ENCODE measurements around the gene PIK3AP1.

PIK3AP1 gene

DNA sequence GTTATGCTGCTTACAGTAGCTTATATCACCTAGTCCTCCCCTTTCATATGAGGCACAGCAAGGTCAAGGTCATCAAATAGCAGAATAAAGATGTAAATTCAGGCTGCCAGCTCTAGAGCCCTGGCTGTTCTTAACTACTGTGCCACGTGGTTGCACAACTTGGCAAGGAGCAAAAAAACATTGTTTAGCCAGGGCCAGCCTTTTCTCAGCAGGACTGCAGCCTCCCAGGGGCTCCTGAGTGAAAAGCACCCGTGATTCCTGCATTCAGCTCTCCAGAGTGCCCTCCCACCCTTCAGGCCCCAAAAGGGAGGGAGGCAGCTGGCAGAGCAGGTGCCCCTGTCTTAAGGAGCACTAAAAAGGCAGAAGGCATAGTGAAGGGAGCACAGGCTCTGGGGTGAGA, 101.7 kb downstream of the PIK3AP1 start:
- no peak for DNase-seq (ENCODE audit: low read depth, low spot score)
- no peak overlapping the region for H3K27ac ChIP-seq
- H3K4me3 ChIP-seq = no peak overlapping the region
- no peaks in the 10 kb centered on the region for H3K9me3 ChIP-seq (ENCODE audit: low read depth, low read length)
- no peak overlapping the region for H3K9ac ChIP-seq (ENCODE audit: insufficient read length)
- no peaks in the 10 kb centered on the region for H3K36me3 ChIP-seq (ENCODE audit: insufficient read depth, low read length)
- TF ChIP-seq FOXP2 (optimal IDR thresholded peaks at IDR 0.05; ENCODE audit: control extremely low read depth, extremely low read length, insufficient read depth) (no peak), EZH2 (IDR thresholded peaks at IDR 0.05) (no peak), POLR2AphosphoS5 (IDR thresholded peaks at IDR 0.05; ENCODE audit: borderline replicate concordance, low read depth, low read length) (no peak)

DNA sequence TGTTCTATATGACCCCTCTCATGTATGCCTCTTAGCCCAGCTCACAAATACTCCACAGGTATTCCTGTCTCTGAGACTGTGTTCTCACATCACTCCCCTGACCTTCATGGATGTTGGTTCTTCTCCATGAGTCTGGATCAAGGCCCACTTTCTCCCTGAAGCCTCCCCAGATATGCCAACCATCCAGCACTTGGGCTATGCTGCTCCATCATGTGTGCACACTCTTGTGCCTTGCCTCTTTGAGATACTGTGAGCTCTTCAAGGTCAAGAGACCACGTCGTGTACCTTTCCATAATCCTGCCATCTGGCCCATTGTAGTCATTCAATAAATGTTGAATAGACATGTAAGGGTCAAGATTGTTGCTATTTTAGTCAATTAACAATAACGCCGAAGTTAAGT, 103.4 kb downstream of the PIK3AP1 start:
- H3K4me3 ChIP-seq = no peak overlapping the region
- no peaks in the 10 kb centered on the region for H3K9me3 ChIP-seq (ENCODE audit: low read depth, low read length)
- H3K36me3 ChIP-seq (ENCODE audit: insufficient read depth, low read length) = no peaks in the 10 kb centered on the region
- TF ChIP-seq EZH2 (IDR thresholded peaks at IDR 0.05) (no peak), FOXP2 (optimal IDR thresholded peaks at IDR 0.05; ENCODE audit: control extremely low read depth, extremely low read length, insufficient read depth) (no peak)
- no peak overlapping the region for H3K27ac ChIP-seq
- H3K9ac ChIP-seq (ENCODE audit: insufficient read length) = no peak overlapping the region
- no peak for DNase-seq (ENCODE audit: low read depth, low spot score)

DNA sequence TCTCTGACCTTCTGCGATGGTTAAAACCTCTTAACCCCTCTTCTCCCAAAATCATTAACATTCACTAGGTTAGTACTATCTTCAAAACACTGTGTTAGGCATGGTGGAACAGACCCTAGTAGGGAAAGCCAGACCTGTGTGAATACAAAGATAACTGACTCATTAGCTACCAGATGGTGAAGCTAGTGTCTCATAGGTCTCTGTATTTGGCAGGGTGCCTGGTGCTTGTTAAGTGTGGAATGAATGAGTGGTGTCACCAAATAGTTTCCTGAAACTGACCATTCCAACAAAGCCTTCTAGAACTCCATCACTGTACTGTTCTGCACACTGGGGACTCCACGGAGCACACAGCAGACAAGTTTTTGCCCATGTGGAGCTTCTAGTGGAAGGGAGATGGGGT, 105.8 kb downstream of the PIK3AP1 start:
- Histone ChIP-seq H3K9me3 (ENCODE audit: low read depth, low read length) (no peaks in the 10 kb centered on the region), H3K4me3 (no peak overlapping the region), H3K9ac (ENCODE audit: insufficient read length) (no peak overlapping the region), H3K36me3 (ENCODE audit: insufficient read depth, low read length) (no peaks in the 10 kb centered on the region), H3K27ac (no peak overlapping the region)
- TF ChIP-seq EZH2 (IDR thresholded peaks at IDR 0.05) (no peak), FOXP2 (optimal IDR thresholded peaks at IDR 0.05; ENCODE audit: control extremely low read depth, extremely low read length, insufficient read depth) (no peak), POLR2AphosphoS5 (IDR thresholded peaks at IDR 0.05; ENCODE audit: borderline replicate concordance, low read depth, low read length) (no peak)
- no peak for DNase-seq (ENCODE audit: low read depth, low spot score)

DNA sequence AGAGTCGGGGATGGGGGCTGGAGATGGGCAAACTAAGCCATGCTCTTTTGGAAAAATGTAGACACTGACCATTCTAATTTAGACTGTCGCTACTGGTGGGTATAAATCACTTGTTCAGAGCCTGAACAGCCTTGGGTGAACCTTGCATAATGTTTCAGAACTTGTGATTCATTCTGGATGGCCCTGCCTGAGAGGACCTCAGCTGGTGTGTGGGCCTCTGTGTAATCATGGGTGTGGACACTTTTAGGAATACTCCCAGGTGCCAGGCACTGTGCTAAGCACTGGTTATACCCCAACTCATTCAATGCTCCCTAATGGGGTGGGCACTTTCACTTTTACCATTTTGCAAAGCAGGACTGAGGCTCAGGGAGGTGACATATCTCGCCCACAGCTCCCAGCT, 106.7 kb downstream of the PIK3AP1 start:
- Histone ChIP-seq H3K4me3 (no peak overlapping the region), H3K36me3 (ENCODE audit: insufficient read depth, low read length) (no peaks in the 10 kb centered on the region), H3K9me3 (ENCODE audit: low read depth, low read length) (no peaks in the 10 kb centered on the region), H3K9ac (ENCODE audit: insufficient read length) (no peak overlapping the region), H3K27ac (no peak overlapping the region)
- DNase-seq (ENCODE audit: low read depth, low spot score) = no peak
- TF ChIP-seq POLR2AphosphoS5 (IDR thresholded peaks at IDR 0.05; ENCODE audit: borderline replicate concordance, low read depth, low read length) = no peak
- no peak for TF ChIP-seq FOXP2 (optimal IDR thresholded peaks at IDR 0.05; ENCODE audit: control extremely low read depth, extremely low read length, insufficient read depth)
- no peak for TF ChIP-seq EZH2 (IDR thresholded peaks at IDR 0.05)

DNA sequence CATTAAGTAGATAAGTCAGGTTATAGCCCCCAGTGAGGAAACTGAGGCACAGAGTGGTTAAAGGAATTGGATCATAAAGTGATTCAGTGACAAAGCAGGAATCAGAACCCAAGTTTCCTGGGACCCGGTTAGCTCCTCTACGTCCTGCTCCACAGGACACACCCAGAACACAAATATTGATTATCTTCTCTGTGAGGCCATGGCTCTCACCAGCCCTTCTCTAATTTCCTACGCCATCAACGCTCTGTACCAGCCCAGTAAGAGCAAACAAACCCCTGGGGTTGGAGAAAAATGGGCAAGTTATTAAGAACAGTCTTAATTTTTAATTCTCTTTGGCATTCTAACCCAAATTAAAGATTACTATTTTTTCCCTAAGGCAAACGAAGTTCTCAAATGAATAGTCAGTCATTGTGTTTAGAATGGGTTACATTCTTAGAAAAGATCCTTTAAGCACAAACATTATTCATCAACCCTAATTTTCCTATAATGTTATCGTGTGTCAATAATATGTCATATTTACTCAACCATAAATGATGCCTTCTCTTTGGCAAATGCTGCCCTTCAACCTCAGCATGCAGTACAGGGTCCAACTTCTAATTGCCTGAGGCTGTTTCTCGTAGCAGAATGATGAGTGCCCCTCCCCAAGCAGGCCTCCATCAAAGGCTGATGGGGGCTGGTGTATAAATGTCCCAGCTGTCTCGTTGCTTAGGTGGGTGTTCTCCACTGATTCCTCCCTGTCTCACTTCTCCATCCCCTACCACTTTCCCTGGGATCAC, 108.1 kb downstream of the PIK3AP1 start:
- Histone ChIP-seq H3K9ac (ENCODE audit: insufficient read length) (no peak overlapping the region), H3K4me3 (no peak overlapping the region), H3K36me3 (ENCODE audit: insufficient read depth, low read length) (no peaks in the 10 kb centered on the region), H3K27ac (no peak overlapping the region), H3K9me3 (ENCODE audit: low read depth, low read length) (no peaks in the 10 kb centered on the region)
- DNase-seq (ENCODE audit: low read depth, low spot score) = no peak
- TF ChIP-seq EZH2 (IDR thresholded peaks at IDR 0.05) (no peak), FOXP2 (optimal IDR thresholded peaks at IDR 0.05; ENCODE audit: control extremely low read depth, extremely low read length, insufficient read depth) (no peak), POLR2AphosphoS5 (IDR thresholded peaks at IDR 0.05; ENCODE audit: borderline replicate concordance, low read depth, low read length) (no peak)

DNA sequence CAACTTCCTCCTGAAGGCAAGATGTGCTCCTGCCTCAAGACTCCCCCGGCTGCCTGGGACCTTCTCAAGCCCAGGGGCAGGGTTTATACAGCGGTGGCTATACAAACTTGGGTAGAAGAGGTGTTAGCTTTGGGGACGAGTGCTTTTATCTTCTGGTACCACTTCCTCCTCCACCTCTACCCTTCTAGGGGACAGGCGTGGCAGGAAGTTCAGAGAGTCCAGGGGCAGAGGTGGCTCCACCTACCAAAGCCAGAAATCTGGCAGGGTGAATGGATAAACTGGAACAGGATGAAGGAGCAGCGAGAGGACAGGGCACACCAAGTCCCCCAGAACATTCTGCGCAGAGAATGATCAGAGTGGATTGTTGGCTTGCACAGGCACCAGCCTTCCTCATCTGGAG, 109.5 kb downstream of the PIK3AP1 start:
- DNase-seq (ENCODE audit: low read depth, low spot score) = no peak
- no peak overlapping the region for H3K4me3 ChIP-seq
- no peaks in the 10 kb centered on the region for H3K9me3 ChIP-seq (ENCODE audit: low read depth, low read length)
- H3K27ac ChIP-seq = no peak overlapping the region
- H3K36me3 ChIP-seq (ENCODE audit: insufficient read depth, low read length) = no peaks in the 10 kb centered on the region
- TF ChIP-seq POLR2AphosphoS5 (IDR thresholded peaks at IDR 0.05; ENCODE audit: borderline replicate concordance, low read depth, low read length) = no peak
- no peak for TF ChIP-seq EZH2 (IDR thresholded peaks at IDR 0.05)
- TF ChIP-seq FOXP2 (optimal IDR thresholded peaks at IDR 0.05; ENCODE audit: control extremely low read depth, extremely low read length, insufficient read depth) = no peak
- H3K9ac ChIP-seq (ENCODE audit: insufficient read length) = no peak overlapping the region

DNA sequence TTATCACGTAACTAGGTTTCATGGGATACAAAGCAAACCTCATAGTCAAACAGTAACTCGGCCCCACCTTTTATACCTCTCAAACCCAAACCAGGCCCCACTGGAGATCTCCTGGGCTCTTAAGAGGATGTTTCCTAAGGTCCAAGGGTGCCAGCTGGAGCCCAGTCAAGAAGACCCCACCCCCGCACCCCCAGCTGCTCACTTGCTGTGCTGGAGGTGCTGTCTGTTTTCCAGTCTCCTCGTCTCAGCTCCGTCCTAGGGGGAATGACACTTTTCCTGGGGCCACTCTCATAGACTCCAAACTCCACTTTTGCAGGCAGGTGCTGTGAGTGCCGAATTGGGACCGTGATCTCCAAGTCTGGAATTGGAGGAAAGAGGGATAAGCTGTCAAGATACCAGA, 110.8 kb downstream of the PIK3AP1 start:
- Histone ChIP-seq H3K9ac (ENCODE audit: insufficient read length) (no peak overlapping the region), H3K4me3 (no peak overlapping the region), H3K27ac (no peak overlapping the region), H3K36me3 (ENCODE audit: insufficient read depth, low read length) (no peaks in the 10 kb centered on the region), H3K9me3 (ENCODE audit: low read depth, low read length) (no peaks in the 10 kb centered on the region)
- no peak for TF ChIP-seq FOXP2 (optimal IDR thresholded peaks at IDR 0.05; ENCODE audit: control extremely low read depth, extremely low read length, insufficient read depth)
- no peak for TF ChIP-seq POLR2AphosphoS5 (IDR thresholded peaks at IDR 0.05; ENCODE audit: borderline replicate concordance, low read depth, low read length)
- TF ChIP-seq EZH2 (IDR thresholded peaks at IDR 0.05) = no peak
- DNase-seq (ENCODE audit: low read depth, low spot score) = no peak

DNA sequence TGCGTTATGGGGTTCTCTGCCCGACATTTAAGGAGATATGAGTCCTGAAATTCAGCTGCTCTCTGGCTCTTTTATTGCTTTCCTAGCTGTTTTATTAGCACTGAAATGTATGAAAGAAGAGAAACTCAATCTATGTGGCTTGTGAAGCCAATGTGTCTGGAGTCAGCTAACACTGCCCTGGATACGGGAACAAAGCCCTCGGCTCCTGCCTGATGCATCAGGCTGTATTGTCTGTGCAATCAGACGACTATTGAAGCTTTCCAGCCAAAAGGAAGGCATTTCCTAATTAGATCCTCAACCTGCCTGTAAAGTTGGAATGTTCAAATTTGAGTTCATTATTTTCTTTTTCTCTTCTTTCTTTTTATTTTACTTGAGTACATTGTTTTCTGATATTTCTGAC, 111.5 kb downstream of the PIK3AP1 start:
- no peak for TF ChIP-seq EZH2 (IDR thresholded peaks at IDR 0.05)
- no peak for TF ChIP-seq POLR2AphosphoS5 (IDR thresholded peaks at IDR 0.05; ENCODE audit: borderline replicate concordance, low read depth, low read length)
- no peak for TF ChIP-seq FOXP2 (optimal IDR thresholded peaks at IDR 0.05; ENCODE audit: control extremely low read depth, extremely low read length, insufficient read depth)
- H3K27ac ChIP-seq = no peak overlapping the region
- no peaks in the 10 kb centered on the region for H3K9me3 ChIP-seq (ENCODE audit: low read depth, low read length)
- no peak for DNase-seq (ENCODE audit: low read depth, low spot score)
- H3K9ac ChIP-seq (ENCODE audit: insufficient read length) = no peak overlapping the region
- no peak overlapping the region for H3K4me3 ChIP-seq
- no peaks in the 10 kb centered on the region for H3K36me3 ChIP-seq (ENCODE audit: insufficient read depth, low read length)

DNA sequence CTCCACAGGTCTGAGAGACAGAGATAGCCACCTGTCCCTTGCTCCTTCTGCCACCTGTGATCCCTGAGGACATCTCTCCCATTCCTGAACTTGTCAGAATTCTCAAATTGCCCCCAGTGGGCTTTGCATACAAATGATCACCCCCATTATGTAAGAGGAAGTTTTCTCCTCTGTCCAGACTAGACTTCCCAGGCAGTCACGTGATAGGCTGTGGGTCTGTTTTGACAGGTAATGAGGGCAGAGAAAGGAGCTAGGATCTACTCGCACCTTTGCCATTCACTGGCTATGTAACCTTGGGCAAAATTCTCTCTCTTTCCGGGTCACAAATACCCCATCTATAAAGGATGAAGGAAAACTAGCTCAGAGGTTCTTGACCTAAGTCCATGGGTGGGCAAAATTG, 112.1 kb downstream of the PIK3AP1 start:
- TF ChIP-seq EZH2 (IDR thresholded peaks at IDR 0.05) = no peak
- no peak for TF ChIP-seq POLR2AphosphoS5 (IDR thresholded peaks at IDR 0.05; ENCODE audit: borderline replicate concordance, low read depth, low read length)
- TF ChIP-seq FOXP2 (optimal IDR thresholded peaks at IDR 0.05; ENCODE audit: control extremely low read depth, extremely low read length, insufficient read depth) = no peak
- no peaks in the 10 kb centered on the region for H3K9me3 ChIP-seq (ENCODE audit: low read depth, low read length)
- H3K9ac ChIP-seq (ENCODE audit: insufficient read length) = no peak overlapping the region
- no peaks in the 10 kb centered on the region for H3K36me3 ChIP-seq (ENCODE audit: insufficient read depth, low read length)
- no peak for DNase-seq (ENCODE audit: low read depth, low spot score)
- H3K4me3 ChIP-seq = no peak overlapping the region
- H3K27ac ChIP-seq = no peak overlapping the region

Measured in SK-N-MC (cell line).